ENCODE data around the gene ANXA11.

ANXA11 gene

DNA sequence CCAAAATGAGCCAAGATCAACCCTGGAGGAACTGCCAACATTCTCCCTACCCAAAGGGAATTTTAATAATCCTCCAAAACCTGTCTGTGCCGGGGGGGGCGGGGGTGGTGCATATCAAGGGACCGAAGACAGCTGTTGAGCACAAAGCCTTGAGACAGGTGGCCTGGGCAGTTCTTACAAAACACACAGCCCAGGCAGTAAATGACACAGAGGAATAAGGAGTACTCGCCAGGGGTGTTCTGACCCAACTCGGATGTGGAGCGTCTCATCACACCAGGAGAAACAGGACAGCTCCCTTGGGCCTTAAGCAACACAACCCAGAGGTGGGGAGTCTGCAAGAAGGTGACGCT, 37.2 kb downstream of the ANXA11 start:
- TF ChIP-seq EZH2 (IDR thresholded peaks at IDR 0.05; ENCODE audit: borderline replicate concordance, low read length) = no peak
- TF ChIP-seq, protein P1, sequence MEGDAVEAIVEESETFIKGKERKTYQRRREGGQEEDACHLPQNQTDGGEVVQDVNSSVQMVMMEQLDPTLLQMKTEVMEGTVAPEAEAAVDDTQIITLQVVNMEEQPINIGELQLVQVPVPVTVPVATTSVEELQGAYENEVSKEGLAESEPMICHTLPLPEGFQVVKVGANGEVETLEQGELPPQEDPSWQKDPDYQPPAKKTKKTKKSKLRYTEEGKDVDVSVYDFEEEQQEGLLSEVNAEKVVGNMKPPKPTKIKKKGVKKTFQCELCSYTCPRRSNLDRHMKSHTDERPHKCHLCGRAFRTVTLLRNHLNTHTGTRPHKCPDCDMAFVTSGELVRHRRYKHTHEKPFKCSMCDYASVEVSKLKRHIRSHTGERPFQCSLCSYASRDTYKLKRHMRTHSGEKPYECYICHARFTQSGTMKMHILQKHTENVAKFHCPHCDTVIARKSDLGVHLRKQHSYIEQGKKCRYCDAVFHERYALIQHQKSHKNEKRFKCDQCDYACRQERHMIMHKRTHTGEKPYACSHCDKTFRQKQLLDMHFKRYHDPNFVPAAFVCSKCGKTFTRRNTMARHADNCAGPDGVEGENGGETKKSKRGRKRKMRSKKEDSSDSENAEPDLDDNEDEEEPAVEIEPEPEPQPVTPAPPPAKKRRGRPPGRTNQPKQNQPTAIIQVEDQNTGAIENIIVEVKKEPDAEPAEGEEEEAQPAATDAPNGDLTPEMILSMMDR (IDR thresholded peaks at IDR 0.05; ENCODE audit: low read length) = no peak
- H3K9ac ChIP-seq (ENCODE audit: low read length) = no peak overlapping the region
- H3K4me3 ChIP-seq (ENCODE audit: low read depth, low read length, poor library complexity, severe bottlenecking) = no peak overlapping the region
- H2AFZ ChIP-seq (ENCODE audit: low read length) = no peak overlapping the region
- H3K27me3 ChIP-seq (ENCODE audit: insufficient read depth, low read length) = no peaks in the 10 kb centered on the region
- no peaks in the 10 kb centered on the region for H3K9me3 ChIP-seq (ENCODE audit: low read length)
- peaks cover under 1% of the 10 kb centered on the region for H3K4me1 ChIP-seq (ENCODE audit: insufficient read depth, low read length, severe bottlenecking)
- H3K79me2 ChIP-seq (ENCODE audit: insufficient read depth, low read length) = no peaks in the 10 kb centered on the region
- no peak overlapping the region for H3K4me2 ChIP-seq (ENCODE audit: low read length)
- no peaks in the 10 kb centered on the region for H3K9me2 ChIP-seq (ENCODE audit: low read depth, low read length)
- no peaks in the 10 kb centered on the region for H4K20me1 ChIP-seq (ENCODE audit: insufficient read depth, low read length)
- H3K36me3 ChIP-seq (ENCODE audit: insufficient read depth, low read length) = peaks cover 40% of the 10 kb centered on the region
- no peaks in the 10 kb centered on the region for H3F3A ChIP-seq (ENCODE audit: insufficient read depth, low read length)
- no peak overlapping the region for H3K27ac ChIP-seq (ENCODE audit: low read depth, low read length, poor library complexity, severe bottlenecking)

DNA sequence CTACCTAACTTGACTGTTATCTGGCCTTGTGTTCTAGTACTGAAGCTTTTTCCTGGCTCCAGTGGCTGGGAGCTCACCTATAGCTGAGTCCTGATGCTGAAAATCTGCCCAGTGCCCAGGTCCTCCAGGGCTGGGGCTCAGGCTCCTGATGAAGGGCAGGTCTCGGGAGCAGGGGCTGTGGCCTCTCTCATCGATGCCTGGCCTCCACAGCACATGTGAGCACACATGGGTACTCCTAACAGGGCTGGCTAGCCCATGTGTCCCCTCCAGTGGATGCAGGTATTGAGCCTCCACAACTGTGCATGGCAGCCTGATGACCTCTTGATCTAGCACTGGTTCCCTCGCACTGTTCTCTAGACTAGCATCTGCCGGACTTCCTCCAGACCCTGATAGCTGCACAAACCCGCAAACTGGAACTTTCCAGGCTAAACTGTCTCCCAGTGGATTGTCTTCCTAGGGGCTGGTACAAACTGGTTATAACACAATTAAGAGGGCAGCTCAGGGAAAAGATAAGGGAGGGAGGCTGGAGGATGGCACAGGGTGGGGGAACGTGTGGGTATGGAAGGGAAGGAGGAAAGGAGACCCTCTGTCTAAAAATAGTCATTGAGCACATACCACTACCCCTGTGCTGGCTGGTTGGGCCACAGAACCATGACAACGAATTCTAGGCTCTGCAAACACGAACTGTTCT, 37.7 kb downstream of the ANXA11 start:
- H3K79me2 ChIP-seq (ENCODE audit: insufficient read depth, low read length) = no peaks in the 10 kb centered on the region
- H3K27ac ChIP-seq (ENCODE audit: low read depth, low read length, poor library complexity, severe bottlenecking) = no peak overlapping the region
- no peaks in the 10 kb centered on the region for H4K20me1 ChIP-seq (ENCODE audit: insufficient read depth, low read length)
- no peaks in the 10 kb centered on the region for H3K9me3 ChIP-seq (ENCODE audit: low read length)
- no peaks in the 10 kb centered on the region for H3F3A ChIP-seq (ENCODE audit: insufficient read depth, low read length)
- no peak overlapping the region for H2AFZ ChIP-seq (ENCODE audit: low read length)
- no peak overlapping the region for H3K4me2 ChIP-seq (ENCODE audit: low read length)
- no peak overlapping the region for H3K4me3 ChIP-seq (ENCODE audit: low read depth, low read length, poor library complexity, severe bottlenecking)
- no peak for TF ChIP-seq EZH2 (IDR thresholded peaks at IDR 0.05; ENCODE audit: borderline replicate concordance, low read length)
- TF ChIP-seq, protein P1 (IDR thresholded peaks at IDR 0.05; ENCODE audit: low read length) = no peak
- H3K9ac ChIP-seq (ENCODE audit: low read length) = no peak overlapping the region
- H3K4me1 ChIP-seq (ENCODE audit: insufficient read depth, low read length, severe bottlenecking) = no peaks in the 10 kb centered on the region
- no peaks in the 10 kb centered on the region for H3K27me3 ChIP-seq (ENCODE audit: insufficient read depth, low read length)
- H3K9me2 ChIP-seq (ENCODE audit: low read depth, low read length) = no peaks in the 10 kb centered on the region
- H3K36me3 ChIP-seq (ENCODE audit: insufficient read depth, low read length) = peaks cover 40% of the 10 kb centered on the region

DNA sequence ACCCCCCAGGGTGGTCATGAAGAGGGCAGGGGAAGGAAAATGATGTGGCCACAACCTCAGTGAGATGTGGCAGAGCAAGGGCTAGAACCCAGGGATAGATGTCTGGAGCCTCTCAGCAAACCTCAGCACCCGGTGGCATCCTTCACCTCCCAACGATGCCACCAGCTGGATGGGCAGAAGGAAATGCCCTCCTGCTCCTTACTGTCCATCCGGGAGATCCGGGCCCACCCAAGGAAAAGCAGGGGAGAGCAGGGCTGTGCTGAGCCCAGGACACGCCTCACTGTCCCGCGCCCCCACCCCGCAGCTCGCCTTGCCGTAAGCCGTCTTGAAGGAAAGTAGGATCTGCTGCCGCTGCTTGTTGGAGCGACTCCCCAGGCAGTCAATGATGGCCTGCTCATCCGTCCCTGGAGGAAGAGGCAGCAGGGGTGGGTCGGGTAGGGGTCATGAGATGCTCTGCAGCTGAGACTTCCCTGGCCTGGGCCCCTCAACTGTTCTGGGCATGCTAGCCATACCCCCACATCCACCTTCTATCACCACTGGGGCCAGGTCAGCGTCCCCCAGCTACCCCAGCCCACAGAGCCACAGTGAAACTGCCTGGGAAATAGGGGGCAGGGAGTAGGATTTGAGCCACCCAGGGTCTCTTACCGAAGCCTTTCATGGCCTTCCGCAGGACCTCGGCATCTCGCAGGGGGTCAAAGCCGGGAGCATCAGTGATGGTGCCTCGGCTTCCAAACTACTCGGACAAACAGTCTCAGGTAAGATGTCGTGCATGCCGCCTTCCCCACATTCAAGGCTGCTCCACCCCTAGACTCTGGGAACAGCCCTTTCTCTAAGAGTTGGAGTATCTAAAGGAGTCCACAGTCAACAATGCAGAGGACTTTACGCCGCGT, 38.5 kb downstream of the ANXA11 start:
- Histone ChIP-seq H3F3A (ENCODE audit: insufficient read depth, low read length) (no peaks in the 10 kb centered on the region), H3K27me3 (ENCODE audit: insufficient read depth, low read length) (no peaks in the 10 kb centered on the region), H3K4me3 (ENCODE audit: low read depth, low read length, poor library complexity, severe bottlenecking) (no peak overlapping the region), H4K20me1 (ENCODE audit: insufficient read depth, low read length) (no peaks in the 10 kb centered on the region), H3K36me3 (ENCODE audit: insufficient read depth, low read length) (peaks cover 42% of the 10 kb centered on the region), H3K79me2 (ENCODE audit: insufficient read depth, low read length) (no peaks in the 10 kb centered on the region), H3K9me3 (ENCODE audit: low read length) (no peaks in the 10 kb centered on the region), H3K9me2 (ENCODE audit: low read depth, low read length) (no peaks in the 10 kb centered on the region), H3K27ac (ENCODE audit: low read depth, low read length, poor library complexity, severe bottlenecking) (no peak overlapping the region), H3K9ac (ENCODE audit: low read length) (no peak overlapping the region), H3K4me1 (ENCODE audit: insufficient read depth, low read length, severe bottlenecking) (no peaks in the 10 kb centered on the region), H2AFZ (ENCODE audit: low read length) (no peak overlapping the region), H3K4me2 (ENCODE audit: low read length) (no peak overlapping the region)
- TF ChIP-seq EZH2 (IDR thresholded peaks at IDR 0.05; ENCODE audit: borderline replicate concordance, low read length) = no peak
- TF ChIP-seq, protein P1 (IDR thresholded peaks at IDR 0.05; ENCODE audit: low read length) = no peak

Measured in OCI-LY1 (cell line).